Adrenal gland (tissue), 12 donors: ENCODE measurements around the gene PRDM1. TPM values are rescaled to one million over a fixed set of nuclear protein-coding genes. Genes with fewer than 3 reads are reported as not detected.

Experiments
- DNase-seq, 7 donors: peaks; one replicate each; pipeline ENCODE4 v3.0.0-alpha.2; 2019 to 2020
- H3K27ac ChIP-seq, 5 donors: fragments of 200-600 bp; sonication (generic) in 4 of 5; 1 replicate in 3 of 5; 2 replicates in 2 of 5; pipeline versions ENCODE4 v1.5.1 to v1.8.0; 2016 to 2020; ENCODE audit warnings: mild to moderate bottlenecking in 1 of 5
- H3K27me3 ChIP-seq: fragments of 200-600 bp; 2 replicates; pipeline ENCODE4 v1.8.0; 2021
- H3K36me3 ChIP-seq, 2 donors: fragments of 200-600 bp; replicated peaks in 1 of 2; 1 replicate in 1 of 2; 2 replicates in 1 of 2; pipeline versions ENCODE4 v1.5.1 to v1.8.0; 2018 to 2022
- H3K4me1 ChIP-seq, 2 donors: fragments of 200-600 bp; replicated peaks in 1 of 2; 1 replicate in 1 of 2; 2 replicates in 1 of 2; pipeline versions ENCODE4 v1.5.1 to v1.8.0; 2018 to 2021
- H3K4me3 ChIP-seq, 4 donors: fragments of 200-600 bp; sonication (generic) in 3 of 4; one replicate each; pipeline ENCODE4 v1.5.1; 2016 to 2018
- H3K9me3 ChIP-seq, 3 donors: fragments of 200-600 bp; sonication (generic) in 1 of 3; replicated peaks in 1 of 3; 1 replicate in 2 of 3; 2 replicates in 1 of 3; pipeline versions ENCODE4 v1.5.1 to v1.8.0; 2016 to 2021
- CTCF ChIP-seq, 6 experiments: fragments of 450-650 bp in 4 of 6; fragments of 200-600 bp in 2 of 6; sonication (generic) in 1 of 6; IDR thresholded peaks; 1 replicate in 5 of 6; 2 replicates in 1 of 6; pipeline versions ENCODE4 v1.5.1 to v1.8.0; 2016 to 2021; ENCODE audit warnings: antibody characterized with exemption in 6 of 6, mild to moderate bottlenecking in 2 of 6, moderate library complexity in 1 of 6
- POLR2A ChIP-seq, 2 donors: fragments of 450-650 bp; IDR thresholded peaks; one replicate each; pipeline ENCODE4 v1.6.1; 2017; ENCODE audit warnings: antibody characterized with exemption in 2 of 2, mild to moderate bottlenecking in 2 of 2, moderate library complexity in 1 of 2
- WGBS, 4 donors: extraction: QIAGEN DNeasy Blood & Tissue Kit in 2 of 4; methylation state at CpG; one replicate each; pipeline versions ENCODE4 v1.1.5 to v1.1.7; 2013 to 2017; 5-methylcytosine and 5-hydroxymethylcytosine counted together
- intact Hi-C, 2 donors: fragments of 100-400 bp; cut with DNase I; formaldehyde crosslinking; loops; one replicate each; pipeline versions ENCODE4 v1.14.1 to v1.15.0; 2022 to 2023
- polyA plus RNA-seq, 3 donors: library from polyadenylated mRNA; stranded (reverse); fragments of 200-250 nt in 2 of 3; fragments of 350-450 nt in 1 of 3; fragmentation: Illumina TruSeq in 1 of 3; extraction: RNeasy Lipid Tissue Mini Kit (QIAGEN cat#74804) in 1 of 3; gene quantifications; one replicate each; pipeline ENCODE4 v1.2.3, GENCODE V29; 2013 to 2014
- total RNA-seq, 9 donors: library from RNA; depleted of rRNA in 4 of 9; stranded (reverse); fragments of >200 nt in 4 of 9; fragments of 120-200 nt in 1 of 9; fragmentation: NEBNext Ultra II Directional in 1 of 9; extraction: Animal tissue kit (Norgen Biotek cat#: 25700) in 1 of 9; gene quantifications; one replicate each; pipeline versions ENCODE4 v1.1.0 to v1.2.4, GENCODE V29; 2013 to 2023
- donor health status: healthy with polysubstance abuse.
- donor health status: Bipolar disorder and iron deficiency.
- donor health status: DM: yes; HTN: yes; CAD: no.
- donor health status: DM: no; HTN: no; CAD: no.
- donor health status: DM: no; HTN: no; CAD: no.
- donor health status: DM: yes; HTN: yes; CAD: no.

PRDM1 gene
- total and polyA plus RNA-seq, 12 donors: 0.40 to 7.5 (median 3.7) TPM

DNA sequence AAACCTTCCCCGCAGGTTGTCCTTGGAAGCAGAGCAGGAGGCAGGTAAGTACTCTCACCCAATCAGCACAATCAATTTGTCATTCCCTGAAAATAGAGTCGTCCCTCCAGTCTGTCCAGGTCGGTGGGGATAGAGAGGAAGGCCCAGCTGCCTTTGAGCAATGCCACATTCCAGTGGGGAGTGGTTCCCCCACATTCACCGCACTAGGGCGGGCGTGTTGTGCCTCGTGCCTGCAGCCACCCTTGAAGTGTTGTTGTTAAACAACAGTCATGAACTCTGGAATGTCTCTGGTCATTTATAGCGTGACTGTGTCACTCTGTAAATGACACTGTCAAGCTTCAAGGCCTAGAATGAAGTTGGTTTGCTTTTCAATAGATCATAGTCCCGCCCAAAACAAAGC is 33.4 kb downstream of the PRDM1 start:
- H3K9me3 ChIP-seq: no peaks in the 10 kb centered on the region
- H3K36me3 ChIP-seq: no peaks in the 10 kb centered on the region
- no peaks in the 10 kb centered on the region for H3K27me3 ChIP-seq
- no peak overlapping the region for H3K27ac ChIP-seq
- DNase-seq: no peak
- no peak overlapping the region for H3K4me3 ChIP-seq
- WGBS, 4 donors: 78 to 88% (median 85%) methylated on average over 6 to 9 of the region's 9 CpGs
- intact Hi-C loops: no loop called here
- TF ChIP-seq POLR2A (IDR thresholded peaks at IDR 0.05): no peak
- no peak for TF ChIP-seq CTCF (IDR thresholded peaks at IDR 0.05)
- no peaks in the 10 kb centered on the region for H3K4me1 ChIP-seq

DNA sequence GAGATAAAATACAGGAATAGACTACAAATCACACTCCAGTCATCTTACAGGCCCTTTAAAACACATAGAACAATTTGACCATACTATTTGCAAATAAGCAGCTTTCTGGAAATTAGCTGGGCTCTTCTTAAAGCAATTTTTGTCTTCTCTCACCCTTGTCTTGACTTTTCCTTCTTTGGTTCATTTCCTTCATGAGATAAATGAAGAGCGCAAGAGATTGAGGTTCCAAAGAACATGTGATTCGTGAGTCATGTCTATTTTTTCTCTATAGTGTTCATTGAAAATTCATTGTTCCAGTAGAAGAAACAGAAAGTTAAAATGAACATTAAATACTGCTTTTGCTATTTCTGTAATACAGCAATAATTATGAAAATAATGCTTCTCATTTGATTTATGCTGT is 33.9 kb downstream of the PRDM1 start:
- TF ChIP-seq POLR2A (IDR thresholded peaks at IDR 0.05) (no peak), CTCF (IDR thresholded peaks at IDR 0.05) (no peak)
- H3K4me3 ChIP-seq: no peak overlapping the region
- 76 to 87% (median 82%) methylated on average over 2 of the region's 2 CpGs for WGBS, 4 donors
- intact Hi-C loops: no loop called here
- no peaks in the 10 kb centered on the region for H3K36me3 ChIP-seq
- no peak overlapping the region for H3K27ac ChIP-seq
- H3K27me3 ChIP-seq: no peaks in the 10 kb centered on the region
- H3K4me1 ChIP-seq: no peaks in the 10 kb centered on the region
- DNase-seq: no peak
- no peaks in the 10 kb centered on the region for H3K9me3 ChIP-seq

GRCh38 chr6:106120406-106120805 is 34.3 kb downstream of the PRDM1 start:
- H3K9me3 ChIP-seq: no peaks in the 10 kb centered on the region
- H3K4me1 ChIP-seq: no peaks in the 10 kb centered on the region
- TF ChIP-seq POLR2A (IDR thresholded peaks at IDR 0.05) (no peak), CTCF (IDR thresholded peaks at IDR 0.05) (no peak)
- H3K36me3 ChIP-seq: no peaks in the 10 kb centered on the region
- H3K27ac ChIP-seq: no peak overlapping the region
- intact Hi-C loops: no loop called here
- DNase-seq: no peak
- WGBS, 4 donors: 84 to 93% (median 91%) methylated on average over 6 of the region's 6 CpGs
- no peaks in the 10 kb centered on the region for H3K27me3 ChIP-seq
- no peak overlapping the region for H3K4me3 ChIP-seq

- intact Hi-C loops: no loop called here
- DNase-seq: no peak
- Histone ChIP-seq H3K36me3 (no peaks in the 10 kb centered on the region), H3K9me3 (no peaks in the 10 kb centered on the region), H3K27ac (no peak overlapping the region), H3K4me3 (no peak overlapping the region), H3K4me1 (no peaks in the 10 kb centered on the region), H3K27me3 (no peaks in the 10 kb centered on the region)
- 76 to 83% (median 79%) methylated on average over 5 to 6 of the region's 6 CpGs for WGBS, 4 donors
- TF ChIP-seq CTCF (IDR thresholded peaks at IDR 0.05) (no peak), POLR2A (IDR thresholded peaks at IDR 0.05) (no peak)
Observed at GRCh38 chr6:106122306-106122918, 36.3 kb downstream of the PRDM1 start.
